K562 (cell line): ENCODE measurements around the gene TIMM17A. TPM values are rescaled to one million over a fixed set of nuclear protein-coding genes. Genes with fewer than 3 reads are reported as not detected.
A peak's percentile ranks its signal among the peaks of the same experiment; 100 is the strongest.

Experiments
- ATAC-seq: fragments of 200-7000 bp; cut with Tn5 transposase; 3 replicates; pipeline ENCODE4 v1.9.1; 2020; ENCODE audit warnings: moderate library complexity
- BruUV-seq: library from RNA; stranded (reverse); fragments of 400-500 nt; replicated peaks from 2 replicates; lab custom pipeline; 2021; lab: Mats Ljungman, UMichigan
- CTCF ChIA-PET: fragments of 300-600 bp; formaldehyde crosslinking; extraction: SDS; loops from one replicate; lab custom pipeline; 2021; ENCODE audit warnings: low intra/inter-chr PET ratio; lab: Yijun Ruan, JAX
- POLR2A ChIA-PET: fragments of 300-600, 350-650 bp; sonication (Branson Sonifier 250); formaldehyde crosslinking; extraction: SDS; loops from one replicate; lab custom pipeline; 2021; ENCODE audit warnings: antibody characterized with exemption, inconsistent platforms; lab: Yijun Ruan, JAX
- DNase-seq, 4 experiments: peaks; one replicate each; pipeline versions ENCODE4 v3.0.0 to v3.0.0-alpha.2; 2011 to 2018; ENCODE audit warnings: low spot score in 3 of 4, mixed read lengths in 3 of 4; ENCODE audit errors: extremely low read depth in 1 of 4
- FAIRE-seq: peaks from 2 replicates; lab custom pipeline; 2011; peaks lifted over from hg19 to GRCh38; lab: Jason Lieb, UNC
- H2AFZ ChIP-seq: 2 replicates; pipeline ENCODE4 v1.6.0; 2011; ENCODE audit warnings: low read depth, low read length, control low read depth, inconsistent platforms
- H3K27ac ChIP-seq: fragments of 200-600 bp; 3 replicates; pipeline ENCODE4 v1.8.0; 2011; ENCODE audit warnings: low read depth, mild to moderate bottlenecking, control low read depth, inconsistent platforms, low read length, moderate library complexity, mixed read lengths; ENCODE audit errors: extremely low read depth
- H3K27me3 ChIP-seq, 2 experiments: fragments of 300-600 bp in 1 of 2; 2 replicates in 1 of 2; 3 replicates in 1 of 2; pipeline versions ENCODE4 v1.6.0 to v1.8.0; 2011; ENCODE audit warnings: inconsistent platforms in 2 of 2, low read length in 2 of 2, mild to moderate bottlenecking in 1 of 2, mixed read lengths in 1 of 2, moderate library complexity in 1 of 2; ENCODE audit not compliant: control insufficient read depth in 2 of 2, insufficient read depth in 2 of 2
- H3K36me3 ChIP-seq: fragments of 300-600 bp; 3 replicates; pipeline ENCODE4 v1.8.0; 2011; ENCODE audit warnings: mild to moderate bottlenecking, low read length, inconsistent platforms; ENCODE audit not compliant: control insufficient read depth, insufficient read depth
- H3K4me1 ChIP-seq, 2 experiments: fragments of 200-600 bp in 1 of 2; replicated peaks in 1 of 2; 2 replicates in 1 of 2; 3 replicates in 1 of 2; pipeline versions ENCODE4 v1.5.1 to v1.8.0; 2011; ENCODE audit warnings: inconsistent platforms in 2 of 2, low read length in 2 of 2, mild to moderate bottlenecking in 1 of 2, mixed read lengths in 1 of 2, moderate library complexity in 1 of 2; ENCODE audit not compliant: control insufficient read depth in 2 of 2, insufficient read depth in 2 of 2
- H3K4me2 ChIP-seq: 2 replicates; pipeline ENCODE4 v1.6.1; 2011; ENCODE audit warnings: low read length, control low read depth, inconsistent platforms, mixed read lengths; ENCODE audit not compliant: insufficient read depth
- H3K4me3 ChIP-seq: fragments of 200-600 bp; sonication (generic), shearing (Covaris generic); 2 replicates; pipeline ENCODE4 v1.5.1; 2016; ENCODE audit warnings: control low read depth, inconsistent platforms
- H3K79me2 ChIP-seq: fragments of 200-600 bp; 3 replicates; pipeline ENCODE4 v1.8.0; 2011; ENCODE audit warnings: low read length, inconsistent platforms; ENCODE audit not compliant: control insufficient read depth, insufficient read depth
- H3K9ac ChIP-seq, 2 experiments: 2 replicates each; pipeline versions ENCODE4 v1.6.0 to v1.6.1; 2011; ENCODE audit warnings: low read depth in 2 of 2, low read length in 2 of 2, control low read depth in 1 of 2, inconsistent platforms in 1 of 2, mild to moderate bottlenecking in 1 of 2, mixed read lengths in 1 of 2; ENCODE audit not compliant: insufficient read depth in 1 of 2
- H3K9me1 ChIP-seq: one replicate; pipeline ENCODE4 v1.6.0; 2011; ENCODE audit warnings: inconsistent platforms, mild to moderate bottlenecking, low read length, moderate library complexity; ENCODE audit not compliant: control insufficient read depth, insufficient read depth
- H3K9me3 ChIP-seq: replicated peaks from 2 replicates; pipeline ENCODE4 v1.5.1; 2011; ENCODE audit warnings: low read depth, low read length, inconsistent platforms; ENCODE audit not compliant: control insufficient read depth, insufficient read depth
- H4K20me1 ChIP-seq: replicated peaks from 2 replicates; pipeline ENCODE4 v1.6.1; 2011; ENCODE audit warnings: low read length, inconsistent platforms, mixed read lengths; ENCODE audit not compliant: control insufficient read depth, insufficient read depth
- AFF4 ChIP-seq: sonication (generic); formaldehyde crosslinking; IDR thresholded peaks from 2 replicates; pipeline ENCODE4 v1.8.0; 2023; ENCODE audit warnings: mild to moderate bottlenecking, missing genetic modification reagents
- BDP1 ChIP-seq: IDR thresholded peaks from 3 replicates; pipeline ENCODE4 v1.6.1; 2011; ENCODE audit not compliant: insufficient read length, insufficient read depth
- BRD9 ChIP-seq: fragments of 450-650 bp; IDR thresholded peaks from 2 replicates; pipeline ENCODE4 v1.6.1; 2018; ENCODE audit warnings: low read depth; ENCODE audit not compliant: partially characterized antibody
- ETS2 ChIP-seq: IDR thresholded peaks from 2 replicates; pipeline ENCODE4 v1.6.1; 2016; ENCODE audit warnings: borderline replicate concordance, missing genetic modification characterization, mild to moderate bottlenecking, moderate library complexity, missing compliant biosample characterization; ENCODE audit not compliant: poor library complexity, severe bottlenecking
- HBP1 ChIP-seq: fragments of 450-650 bp; formaldehyde crosslinking; IDR thresholded peaks from 2 replicates; pipeline ENCODE4 v1.4.0; 2022; ENCODE audit warnings: missing genetic modification characterization
- PTBP1 ChIP-seq: fragments of 200-400 bp; formaldehyde crosslinking; IDR thresholded peaks from 2 replicates; pipeline ENCODE4 v1.6.1; 2017; ENCODE audit warnings: low read depth, low read length
- STAG1 ChIP-seq: sonication (generic); formaldehyde crosslinking; IDR thresholded peaks from 2 replicates; pipeline ENCODE4 v1.5.0; 2020; ENCODE audit warnings: missing genetic modification reagents, borderline replicate concordance
- ZBTB2 ChIP-seq: fragments of 450-650 bp; IDR thresholded peaks from 2 replicates; pipeline ENCODE4 v1.6.1; 2016; ENCODE audit warnings: antibody characterized with exemption
- ZFPM2 ChIP-seq: fragments of 250-450 bp; sonication (Bioruptor Pico); IDR thresholded peaks from 2 replicates; pipeline ENCODE4 v1.5.1; 2022; ENCODE audit warnings: mild to moderate bottlenecking
- ZNF124 ChIP-seq: sonication (generic); formaldehyde crosslinking; IDR thresholded peaks from 2 replicates; pipeline ENCODE4 v1.8.1; 2022; ENCODE audit warnings: missing genetic modification reagents
- WGBS: fragments of 100-300 bp; shearing (Covaris generic); methylation state at CpG from one replicate; pipeline ENCODE4 v1.1.6; 2016; ENCODE audit warnings: low coverage, mixed read lengths; ENCODE audit not compliant: insufficient coverage; ENCODE audit errors: missing lambda C conversion rate; 5-methylcytosine and 5-hydroxymethylcytosine counted together
- in situ Hi-C: fragments of 300-500 bp; cut with MboI; formaldehyde crosslinking; loops from 4 replicates; pipeline ENCODE4 v1.15.0; 2018; ENCODE audit warnings: inconsistent platforms, mixed read lengths
- intact Hi-C: fragments of 100-400 bp; cut with micrococcal nuclease; formaldehyde crosslinking; loops from 2 replicates; pipeline ENCODE4 v1.14.2; 2022
- polyA plus RNA-seq, 8 experiments: library from polyadenylated mRNA; depleted of rRNA in 4 of 8; stranded (reverse) in 5 of 8; unstranded in 3 of 8; fragments of >200 nt; fragmentation: Nextera tagmentation in 2 of 8; fragmentation: Illumina TruSeq in 1 of 8; extraction: Ambion mirVana in 2 of 8; extraction: Trizol in 1 of 8; gene quantifications; 2 replicates each; pipeline versions ENCODE4 v1.2.1 to v1.2.3, GENCODE V29; 2011 to 2014; ENCODE audit warnings: inconsistent platforms in 1 of 8, missing spikeins in 1 of 8
- total RNA-seq, 7 experiments: library from RNA; depleted of rRNA in 6 of 7; stranded (reverse); fragments of >200 nt in 6 of 7; fragmentation: Illumina TruSeq in 2 of 7; extraction: Trizol in 2 of 7; gene quantifications; 2 replicates each; pipeline versions ENCODE4 v1.2.1 to v1.2.3, GENCODE V29; 2011 to 2021; ENCODE audit warnings: low replicate concordance in 1 of 7

TIMM17A gene
- total and polyA plus RNA-seq, 9 of the 15 experiments (the other 6 are each of a cell fraction or from before 2014, with no cell fraction given), result 116 to 744 (median 180) TPM

GRCh38 chr1:201999625-202000238, 44.4 kb downstream of the TIMM17A start:
- Histone ChIP-seq H3K9ac (no peak overlapping the region), H3K27ac (no peak overlapping the region), H3K9me3 (no peaks in the 10 kb centered on the region), H3K36me3 (peaks cover 86% of the 10 kb centered on the region), H3K4me3 (no peak overlapping the region), H2AFZ (no peak overlapping the region), H3K4me2 (no peak overlapping the region), H4K20me1 (no peaks in the 10 kb centered on the region; the same call in 1 of the 2 replicates), H3K9me1 (no peaks in the 10 kb centered on the region), H3K4me1 (no peaks in the 10 kb centered on the region; a peak in 1 of 5 replicates), H3K79me2 (no peaks in the 10 kb centered on the region), H3K27me3 (no peaks in the 10 kb centered on the region)
- POLR2A ChIA-PET, result interaction anchor here (0.6 to 3.9 kb wide), 23 partner anchors 8 to 170 kb away, joined by 3 to 21 read pairs (median 4); partner anchors contain the start of genes GPR37L1, IPO9, RNPEP and TIMM17A
- intact Hi-C loops (loop anchor here (1.0 kb wide), 1 partner anchor 120 kb away; no protein-coding TSS in a partner anchor), in situ Hi-C loops (loop anchor here (5.0 kb wide), 1 partner anchor 123 kb away; the partner anchor contains the start of gene GPR37L1)
- BruUV-seq, result no TSS peak
- DNase-seq (peak; percentile 76 to 81 (median 78)), ATAC-seq (peak; percentile 93), FAIRE-seq (peak; percentile 98)
- WGBS, result 59% methylated on average over 16 of the region's 16 CpGs
- CTCF ChIA-PET, result interaction anchor here (0.6 to 4.9 kb wide), 9 partner anchors 10 to 147 kb away, joined by 3 to 52 read pairs (median 4); partner anchors contain the start of gene GPR37L1
- TF ChIP-seq PTBP1 (no peak), STAG1 (peak; percentile 56; the same call in 1 of the 2 replicates), HBP1 (no peak), BDP1 (no peak), ZFPM2 (CRISPR knock-in tag) (no peak), ETS2 (no peak), BRD9 (no peak), ZBTB2 (no peak), ZNF124 (CRISPR knock-in tag) (no peak), AFF4 (CRISPR knock-in tag) (no peak)
